Right atrium auricular region (tissue), 2 donors: ENCODE measurements around the gene POU6F2. TPM values are rescaled to one million over a fixed set of nuclear protein-coding genes. Genes with fewer than 3 reads are reported as not detected.

Experiments used
- DNase-seq: peaks from one replicate; pipeline ENCODE4 v3.0.0-alpha.2; 2019; ENCODE audit warnings: low spot score
- H3K27ac ChIP-seq, 2 donors: fragments of 200-600 bp; sonication (generic); 1 replicate in 1 of 2; 2 replicates in 1 of 2; pipeline ENCODE4 v1.5.1; 2016 to 2019
- H3K27me3 ChIP-seq, 2 donors: fragments of 200-600 bp; sonication (generic); one replicate each; pipeline versions ENCODE4 v1.5.1 to v1.6.0; 2017 to 2019
- H3K36me3 ChIP-seq: fragments of 200-600 bp; sonication (generic); one replicate; pipeline ENCODE4 v1.5.1; 2016
- H3K4me1 ChIP-seq, 2 donors: fragments of 200-600 bp; sonication (generic); one replicate each; pipeline versions ENCODE4 v1.5.1 to v1.6.0; 2017 to 2019
- H3K4me3 ChIP-seq, 2 donors: fragments of 200-600 bp; sonication (generic); 1 replicate in 1 of 2; 2 replicates in 1 of 2; pipeline ENCODE4 v1.5.1; 2017 to 2019; ENCODE audit warnings: mild to moderate bottlenecking in 1 of 2, moderate library complexity in 1 of 2
- H3K9me3 ChIP-seq, 2 donors: fragments of 200-600 bp; sonication (generic); one replicate each; pipeline ENCODE4 v1.5.1; 2019
- CTCF ChIP-seq, 2 donors: fragments of 200-600 bp; sonication (generic); IDR thresholded peaks; one replicate each; pipeline ENCODE4 v1.5.1; 2019; ENCODE audit warnings: antibody characterized with exemption in 2 of 2
- total RNA-seq, 2 donors: library from RNA; depleted of rRNA; stranded (reverse); fragments of >200 nt; gene quantifications; one replicate each; pipeline ENCODE4 v1.1.0, GENCODE V29; 2016

Gene POU6F2
- total RNA-seq, 2 donors from 2014 or later: 0.85 to 1.5 TPM

GRCh38 chr7:39130857-39131526 is 153.3 kb downstream of the POU6F2 start:
- no peaks in the 10 kb centered on the region for H3K4me1 ChIP-seq
- no peaks in the 10 kb centered on the region for H3K27me3 ChIP-seq
- no peak overlapping the region for H3K27ac ChIP-seq
- no peaks in the 10 kb centered on the region for H3K36me3 ChIP-seq
- DNase-seq: no peak
- H3K4me3 ChIP-seq: peak overlapping the region in 1 of 2 donors; percentile 19
- H3K9me3 ChIP-seq: no peaks in the 10 kb centered on the region
- TF ChIP-seq CTCF (IDR thresholded peaks at IDR 0.05): no peak

GRCh38 chr7:39132306-39132705 is 154.6 kb downstream of the POU6F2 start:
- Histone ChIP-seq H3K27ac (no peak overlapping the region), H3K4me1 (no peaks in the 10 kb centered on the region), H3K4me3 (no peak overlapping the region), H3K36me3 (no peaks in the 10 kb centered on the region), H3K27me3 (no peaks in the 10 kb centered on the region), H3K9me3 (no peaks in the 10 kb centered on the region)
- no peak for DNase-seq
- TF ChIP-seq CTCF (IDR thresholded peaks at IDR 0.05): no peak

DNA sequence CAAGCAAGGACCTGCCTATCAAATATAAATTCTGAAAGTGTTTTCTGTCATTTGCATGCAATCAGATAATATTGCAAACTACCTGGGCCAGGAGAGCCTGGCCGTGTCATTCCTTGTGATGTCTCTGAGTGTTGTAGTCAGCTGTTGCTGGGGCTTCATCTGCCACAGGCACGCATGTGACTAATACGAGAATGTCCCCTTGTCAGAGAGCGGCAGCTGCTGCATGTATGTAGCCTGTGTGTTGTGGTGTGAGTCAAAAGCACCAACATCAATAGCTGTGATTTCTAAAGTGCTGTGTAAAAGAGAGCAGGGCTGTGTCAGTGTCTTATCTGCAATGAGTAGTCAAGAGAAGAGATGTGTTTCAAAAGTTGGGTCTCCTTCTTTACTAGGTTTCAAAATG is 155.4 kb downstream of the POU6F2 start:
- H3K4me1 ChIP-seq: no peaks in the 10 kb centered on the region
- no peak for DNase-seq
- H3K36me3 ChIP-seq: no peaks in the 10 kb centered on the region
- H3K4me3 ChIP-seq: no peak overlapping the region
- no peaks in the 10 kb centered on the region for H3K27me3 ChIP-seq
- no peak overlapping the region for H3K27ac ChIP-seq
- TF ChIP-seq CTCF (IDR thresholded peaks at IDR 0.05): no peak
- no peaks in the 10 kb centered on the region for H3K9me3 ChIP-seq

DNA sequence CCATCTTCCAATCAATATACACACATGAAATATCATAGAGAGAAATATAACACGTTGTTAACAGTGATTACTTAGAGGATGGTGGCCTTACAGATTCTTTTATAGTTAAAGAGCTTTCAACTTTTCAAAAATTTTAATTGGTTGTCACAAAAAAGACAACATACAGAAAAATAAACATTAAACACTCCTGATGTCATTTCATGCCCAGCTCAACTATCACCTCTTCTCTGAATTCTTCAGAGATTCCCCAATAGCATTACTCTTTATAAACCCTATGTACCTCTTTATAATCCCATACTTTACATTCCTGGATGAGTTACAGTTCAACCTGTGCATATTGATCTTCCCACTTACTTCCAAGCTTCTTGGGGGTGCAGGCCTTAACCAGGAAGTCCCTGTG is 159.8 kb downstream of the POU6F2 start:
- Histone ChIP-seq H3K27me3 (no peaks in the 10 kb centered on the region), H3K4me1 (no peaks in the 10 kb centered on the region), H3K36me3 (no peaks in the 10 kb centered on the region), H3K4me3 (no peak overlapping the region), H3K27ac (no peak overlapping the region), H3K9me3 (no peaks in the 10 kb centered on the region)
- TF ChIP-seq CTCF (IDR thresholded peaks at IDR 0.05): no peak
- no peak for DNase-seq

GRCh38 chr7:39142750-39143149 is 165.0 kb downstream of the POU6F2 start:
- Histone ChIP-seq H3K36me3 (no peaks in the 10 kb centered on the region), H3K4me3 (no peak overlapping the region), H3K9me3 (no peaks in the 10 kb centered on the region), H3K27ac (no peak overlapping the region), H3K27me3 (no peaks in the 10 kb centered on the region), H3K4me1 (no peaks in the 10 kb centered on the region)
- TF ChIP-seq CTCF (IDR thresholded peaks at IDR 0.05): no peak
- no peak for DNase-seq

GRCh38 chr7:39144420-39144819 is 166.7 kb downstream of the POU6F2 start:
- Histone ChIP-seq H3K4me3 (no peak overlapping the region), H3K9me3 (no peaks in the 10 kb centered on the region), H3K27me3 (no peaks in the 10 kb centered on the region), H3K36me3 (no peaks in the 10 kb centered on the region), H3K4me1 (no peaks in the 10 kb centered on the region), H3K27ac (no peak overlapping the region)
- no peak for TF ChIP-seq CTCF (IDR thresholded peaks at IDR 0.05)
- no peak for DNase-seq
